Stimulated activated CD8-positive, alpha-beta memory T cell treated with anti-CD3 and anti-CD28 coated beads, Interleukin-15, amount 100 ng/mL, for 4 hours (primary cell): Measurements from ENCODE around the gene HK1.

Experiments
- DNase-seq, 2 donors: peaks; one replicate each; pipeline ENCODE4 v3.0.0-alpha.2; 2020; ENCODE audit warnings: low read depth in 2 of 2

HK1 gene

DNA sequence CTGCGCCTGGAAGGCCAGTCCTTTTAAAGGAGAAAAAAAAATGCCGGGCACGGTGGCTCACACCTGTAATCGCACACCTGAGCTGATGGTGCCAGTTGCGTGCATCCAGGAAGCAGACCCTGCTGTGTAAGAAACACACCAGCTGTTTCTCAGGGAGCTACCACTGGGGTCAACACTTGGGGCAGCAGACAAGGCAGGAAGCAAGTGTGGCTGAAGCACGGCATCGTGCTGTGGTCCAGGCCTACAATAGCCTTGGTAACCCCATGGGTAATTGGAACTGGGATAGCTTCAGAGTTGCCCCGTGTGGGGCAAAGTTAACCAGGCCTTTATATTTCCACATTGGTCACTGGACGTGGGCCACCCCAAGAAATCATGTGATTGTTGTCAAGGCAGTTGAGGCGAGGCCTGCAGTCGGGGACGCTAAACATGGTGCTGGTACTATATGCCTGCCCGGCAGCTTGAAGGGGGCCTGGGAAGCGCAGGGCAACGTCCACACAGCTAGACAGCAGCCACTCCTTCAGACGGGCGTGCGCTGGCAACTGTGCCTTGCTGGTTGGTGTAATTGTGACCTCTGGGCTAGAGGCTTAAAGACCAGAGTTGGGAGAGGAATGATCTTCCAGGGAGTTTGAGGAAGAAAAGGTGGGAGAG is 140.9 kb downstream of the HK1 start:
- DNase-seq = no peak

DNA sequence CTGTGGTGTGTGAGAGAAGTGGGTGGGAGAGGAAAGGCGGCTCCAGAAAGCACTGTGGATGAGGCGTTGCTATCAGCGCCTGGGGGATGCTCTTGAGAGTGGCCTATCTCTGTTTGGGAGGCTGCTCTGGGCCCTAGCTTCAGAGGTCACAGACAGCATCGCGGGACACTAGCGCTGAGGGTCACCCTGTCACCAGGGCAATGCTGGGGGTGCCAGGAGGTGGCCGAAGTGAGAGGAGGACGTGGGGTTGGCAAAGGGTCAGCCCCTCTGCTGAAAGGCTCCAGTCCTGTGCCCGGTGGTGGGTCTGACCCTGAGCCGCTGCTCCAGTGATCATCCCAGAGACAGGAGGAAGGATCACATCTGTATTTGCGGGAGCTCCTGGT is 141.4 kb downstream of the HK1 start:
- no peak for DNase-seq

DNA sequence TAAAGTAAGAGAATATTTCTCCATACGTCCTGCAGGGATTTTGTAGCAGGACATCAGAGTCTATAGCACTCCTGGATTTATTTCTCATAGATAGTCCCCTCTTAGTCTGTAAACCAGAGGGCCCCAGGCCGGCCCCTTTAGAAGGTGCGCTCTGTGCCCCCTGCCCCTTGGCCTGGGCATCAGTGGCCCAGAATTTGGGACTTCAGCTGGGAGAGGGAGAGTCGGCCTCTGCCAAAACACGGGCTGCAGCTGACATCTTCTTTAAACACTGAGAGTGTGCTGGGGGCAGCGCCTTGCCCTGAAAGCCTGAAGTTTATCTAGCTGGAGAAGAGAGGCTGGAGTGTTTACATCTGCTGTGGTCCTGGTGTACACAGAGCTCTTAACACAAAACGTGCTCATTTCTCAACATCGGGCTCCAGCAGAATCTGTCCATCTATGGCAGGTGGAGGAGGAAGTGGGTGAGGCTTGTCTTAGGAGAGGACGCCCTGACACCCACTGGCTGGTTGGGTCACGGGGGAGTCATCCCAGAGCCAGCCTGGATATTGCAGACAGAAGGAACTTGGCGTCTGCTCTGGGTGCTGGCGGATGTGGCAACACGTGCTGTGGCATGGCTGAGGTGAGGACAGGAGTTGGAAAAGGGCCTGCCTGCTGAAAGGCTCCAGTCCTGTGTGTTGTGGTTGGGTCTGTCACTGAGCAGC is 143.5 kb downstream of the HK1 start:
- no peak for DNase-seq

DNA sequence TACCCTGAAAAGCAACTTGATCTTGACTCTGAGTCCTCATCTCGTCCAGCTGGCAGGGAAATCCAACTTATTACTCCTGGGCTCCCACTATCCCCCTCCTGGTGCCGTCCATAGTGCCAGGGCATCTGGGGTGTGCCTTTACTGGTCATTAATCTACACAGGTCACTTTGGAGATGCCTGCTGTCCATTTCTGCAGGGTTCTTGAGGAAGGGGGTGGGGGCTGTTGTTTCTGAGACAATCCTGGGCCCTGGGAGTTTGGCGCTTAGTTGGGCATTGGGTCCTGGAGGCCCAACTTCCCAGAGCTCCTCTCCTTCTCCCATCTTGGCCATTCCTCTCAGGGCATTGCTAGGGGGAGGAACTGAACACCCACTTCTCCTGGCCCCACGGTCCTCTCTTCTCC is 144.4 kb downstream of the HK1 start:
- DNase-seq = no peak

DNA sequence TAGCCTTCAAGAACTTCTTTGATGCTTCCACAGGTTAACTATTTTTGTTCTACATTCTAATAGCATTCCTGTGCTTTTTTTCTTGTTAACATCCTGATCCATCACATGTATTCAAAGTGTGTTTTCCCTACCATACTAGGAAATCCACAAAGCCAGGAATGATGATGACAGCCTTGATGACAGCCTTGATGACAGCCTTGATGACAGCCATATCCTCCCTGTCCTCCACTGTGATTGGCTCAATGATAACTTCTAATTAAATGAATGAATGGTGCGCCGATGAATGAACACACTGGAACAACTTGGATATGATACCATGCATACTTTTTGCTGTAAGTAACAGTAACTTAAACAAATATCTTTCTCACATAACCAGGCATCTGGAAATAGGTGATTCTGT is 146.7 kb downstream of the HK1 start:
- no peak for DNase-seq

DNA sequence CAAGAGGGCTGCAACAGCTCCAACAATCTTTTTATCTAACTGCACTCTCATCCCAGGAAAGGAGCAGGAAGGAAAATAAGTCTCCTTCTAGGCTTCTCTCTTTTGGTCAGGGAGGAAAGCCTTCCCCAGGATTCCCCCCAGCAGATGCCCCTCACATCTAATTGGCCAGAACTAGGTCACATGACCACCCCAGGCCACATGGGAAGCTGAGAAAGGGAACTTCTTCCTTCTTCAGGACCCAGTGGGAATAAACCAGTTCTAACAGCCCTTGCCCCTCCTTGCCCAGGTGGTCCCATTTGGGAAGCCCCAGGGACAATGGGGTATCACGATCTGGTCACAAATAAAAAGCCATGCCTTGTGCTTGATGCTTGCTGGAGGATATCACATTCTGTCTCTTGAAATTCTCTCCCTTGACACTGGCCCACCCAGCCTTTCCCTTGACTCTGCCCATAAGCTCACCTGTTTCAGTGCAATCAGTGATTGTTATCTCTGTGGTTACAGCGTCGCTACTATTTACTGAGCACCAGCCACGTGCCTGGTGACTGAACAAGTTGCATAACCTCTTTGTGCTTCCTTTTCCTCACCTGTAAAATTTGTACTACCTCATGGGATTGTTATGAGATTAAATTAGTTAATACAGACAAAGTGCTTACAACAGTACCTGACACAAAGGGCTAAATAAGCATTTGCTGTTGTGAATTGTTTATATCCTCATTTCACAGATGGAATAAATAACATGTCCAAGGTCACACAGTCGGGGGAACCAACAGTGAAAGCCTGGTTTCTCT is 147.4 kb downstream of the HK1 start:
- DNase-seq = no peak

DNA sequence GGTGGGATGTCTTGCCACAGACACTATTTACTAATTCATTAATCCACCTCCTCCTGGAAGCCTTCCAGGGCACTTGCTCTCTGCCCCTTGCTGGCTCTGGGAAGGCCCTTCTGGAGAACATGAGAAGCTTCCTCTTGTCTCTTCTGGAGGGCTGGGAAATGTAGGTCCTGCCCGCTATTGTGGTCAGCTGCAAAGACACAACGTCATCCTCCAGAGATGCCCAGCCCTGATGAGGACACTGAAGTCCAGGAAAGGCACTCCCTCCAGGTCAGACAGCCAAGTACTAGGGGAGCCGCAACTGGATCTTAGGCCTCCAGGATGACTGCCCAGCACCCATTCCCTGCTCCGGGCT is 148.1 kb downstream of the HK1 start:
- DNase-seq = no peak

DNA sequence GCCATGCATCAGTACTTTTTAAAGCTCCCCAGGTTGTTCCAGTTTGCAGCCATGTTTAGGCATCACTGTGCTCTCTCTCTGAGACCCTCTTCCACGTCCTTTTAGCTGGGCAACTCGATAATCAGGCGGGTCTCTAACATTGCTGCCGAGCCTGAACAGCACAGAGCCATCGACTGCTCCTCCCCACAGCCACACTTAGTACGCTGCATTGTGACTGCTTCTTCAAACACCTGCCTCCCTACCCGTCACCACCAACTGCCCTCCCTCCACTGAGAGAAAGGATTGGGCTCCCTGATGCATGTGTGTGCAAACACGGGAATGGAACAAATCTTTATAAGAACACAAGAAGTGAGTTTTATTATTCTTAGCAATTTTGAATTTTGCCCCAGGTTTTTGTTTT is 149.9 kb downstream of the HK1 start:
- no peak for DNase-seq

DNA sequence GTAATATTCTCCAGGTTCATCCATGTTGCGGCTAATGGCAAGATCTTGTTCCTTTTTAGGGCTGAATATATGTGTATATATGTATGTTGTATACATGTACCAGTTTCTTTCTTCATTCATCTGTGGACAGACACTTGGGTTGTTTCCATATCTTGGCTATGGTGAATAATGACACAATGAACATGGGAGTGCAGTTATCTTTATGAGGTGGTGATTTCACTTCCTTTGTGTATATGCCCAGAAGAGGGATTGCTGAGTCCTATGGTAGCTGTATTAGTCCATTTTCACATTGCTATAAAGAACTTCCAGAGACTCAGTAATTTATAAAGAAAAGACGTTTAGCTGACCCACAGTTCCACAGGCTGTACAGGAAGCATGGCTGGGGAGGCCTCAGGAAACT is 155.9 kb downstream of the HK1 start:
- no peak for DNase-seq

DNA sequence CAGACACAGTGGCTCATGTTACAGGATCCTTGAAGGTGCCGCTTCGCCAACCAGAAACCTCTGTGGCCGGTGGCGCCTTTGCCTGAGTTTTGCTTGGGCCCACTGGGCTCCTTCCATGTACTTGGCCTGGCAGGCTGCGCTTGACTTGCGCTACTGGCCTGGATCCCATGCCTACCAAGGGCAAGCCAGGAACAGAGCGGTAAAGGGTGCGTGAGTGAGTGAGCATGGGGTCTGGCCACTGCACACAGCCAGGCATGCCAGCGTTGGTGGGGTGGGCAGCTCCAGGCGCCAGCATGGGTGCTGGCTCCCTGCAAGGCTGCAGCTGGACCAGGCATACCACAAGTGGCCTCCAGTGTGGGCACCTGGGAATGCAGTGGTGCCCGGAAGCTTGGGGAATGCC is 156.6 kb downstream of the HK1 start:
- no peak for DNase-seq

DNA sequence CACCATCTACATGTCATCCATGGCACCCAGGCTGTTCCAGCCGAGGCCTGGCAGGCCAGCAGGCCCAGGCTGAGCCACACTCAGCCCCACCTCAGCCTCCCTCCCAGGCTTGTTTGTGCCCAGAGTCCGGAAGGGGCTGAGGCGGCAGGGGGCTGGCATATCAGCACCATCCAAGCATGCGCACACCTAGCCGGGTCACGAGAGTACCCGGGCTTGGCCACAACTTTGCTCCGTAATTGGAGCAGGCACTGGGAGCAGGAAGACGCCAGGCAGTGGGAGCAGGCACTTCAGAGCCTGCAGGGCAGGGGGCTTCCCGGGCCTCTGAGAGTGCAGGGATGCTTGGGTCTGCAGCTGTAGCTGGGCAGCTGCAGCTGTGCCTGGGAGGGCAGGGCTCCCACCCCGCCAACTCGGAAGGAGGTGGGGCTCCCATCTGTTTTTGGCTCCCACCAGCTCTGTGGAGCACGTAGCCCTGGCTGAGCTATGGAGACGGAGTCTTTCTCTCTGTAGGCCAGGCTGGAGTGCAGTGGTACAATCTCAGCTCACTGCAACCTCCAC is 157.7 kb downstream of the HK1 start:
- no peak for DNase-seq

DNA sequence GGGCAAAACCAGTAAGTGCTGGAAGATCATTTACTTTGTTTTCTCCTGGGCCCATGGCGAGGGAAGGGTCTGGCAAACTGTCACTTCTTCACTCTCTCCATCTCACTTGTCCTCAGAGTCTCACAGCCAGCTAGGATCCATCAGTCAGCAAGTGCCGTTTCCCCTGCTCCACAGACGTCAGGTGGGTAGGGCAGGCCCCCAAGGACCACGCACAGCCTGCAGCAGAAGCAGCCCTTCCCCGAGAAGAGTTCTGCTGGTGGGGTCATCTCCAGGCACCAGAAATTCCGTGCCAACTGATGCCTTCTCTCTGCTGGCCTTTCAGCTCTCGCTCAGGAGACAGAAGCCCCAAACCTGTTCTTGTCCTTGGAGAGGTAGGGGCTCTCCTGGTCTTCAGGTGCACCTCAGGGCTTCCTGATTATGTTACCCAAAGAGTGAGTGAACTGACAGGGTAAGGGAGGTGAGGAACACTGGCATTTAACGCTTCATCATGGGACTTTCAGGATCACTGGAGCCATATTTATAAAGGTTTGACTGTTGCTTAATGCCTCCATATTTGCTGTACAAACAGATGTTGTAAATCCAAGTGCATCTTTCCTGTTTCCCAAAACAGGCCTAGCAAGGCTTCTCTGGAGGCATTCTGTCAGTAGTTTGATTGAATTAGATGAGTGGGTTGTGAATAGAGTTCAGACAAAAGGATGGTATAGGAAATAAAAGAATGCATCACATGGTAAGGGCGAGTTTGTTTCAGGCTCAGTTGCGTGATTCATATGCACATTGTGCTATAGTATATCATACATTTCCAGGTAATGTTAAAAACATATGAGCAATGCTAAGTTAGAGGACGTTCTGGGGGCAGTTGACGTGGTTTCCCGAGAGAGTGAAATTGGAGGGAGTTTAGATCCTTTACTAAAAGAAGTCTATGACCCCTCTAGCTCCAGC is 159.3 kb downstream of the HK1 start:
- no peak for DNase-seq

DNA sequence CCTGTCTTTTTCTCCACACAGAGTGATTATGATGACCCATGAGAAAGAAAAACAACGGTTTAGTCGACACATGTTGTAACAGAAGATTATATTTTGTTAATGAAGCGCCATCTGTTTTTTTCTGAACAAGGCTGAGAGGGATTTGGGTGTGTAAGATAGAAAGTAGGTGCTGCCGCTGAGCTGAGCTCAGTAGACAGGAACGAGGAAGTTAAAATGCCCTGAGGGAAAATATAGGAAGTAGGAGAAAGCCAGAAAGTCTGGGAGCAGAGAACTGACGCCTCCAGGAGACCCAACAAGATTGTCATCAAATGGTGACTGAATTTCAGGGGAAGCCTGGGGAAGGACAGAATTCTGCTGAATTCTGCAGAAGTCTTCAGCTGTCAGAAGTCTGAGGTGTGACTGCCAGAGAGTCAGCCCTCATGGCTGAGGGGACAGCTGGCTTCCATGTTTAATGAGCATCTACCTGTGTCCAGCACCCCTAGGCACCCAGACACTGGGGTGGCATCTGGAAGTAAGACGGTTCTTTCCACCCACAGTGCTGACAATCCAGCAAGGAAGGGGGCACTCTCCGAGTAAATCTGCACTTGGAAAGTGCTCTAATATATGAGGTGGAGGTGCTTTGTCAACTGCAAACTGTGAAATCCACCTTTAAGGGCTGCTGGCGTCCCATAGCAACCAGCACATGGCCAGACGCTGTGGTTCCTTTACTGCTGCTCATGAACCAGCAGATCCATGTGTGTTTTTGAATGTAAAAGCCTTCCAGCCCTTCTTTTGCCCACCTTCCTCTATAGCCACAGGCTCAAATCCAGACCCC is 160.4 kb downstream of the HK1 start:
- no peak for DNase-seq

DNA sequence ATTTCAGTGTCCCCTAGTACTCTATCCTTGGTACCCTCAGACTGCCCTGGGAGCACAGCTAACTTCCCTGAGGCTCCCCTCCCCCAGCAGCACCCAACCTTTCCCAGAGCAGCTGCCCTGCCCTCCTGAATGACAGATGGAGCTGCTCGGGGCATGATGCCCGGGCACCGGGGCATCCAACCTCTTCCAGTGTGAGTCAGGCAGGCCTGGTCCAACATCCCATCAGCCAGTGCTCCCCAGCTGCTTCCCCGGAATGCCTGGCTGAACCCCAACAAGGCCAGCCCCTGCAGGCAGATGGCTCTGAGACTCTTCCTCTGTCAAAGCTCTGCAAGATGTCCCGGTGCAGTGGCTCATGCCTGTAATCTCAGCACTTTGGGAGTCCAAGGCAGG is 161.0 kb downstream of the HK1 start:
- DNase-seq = no peak

DNA sequence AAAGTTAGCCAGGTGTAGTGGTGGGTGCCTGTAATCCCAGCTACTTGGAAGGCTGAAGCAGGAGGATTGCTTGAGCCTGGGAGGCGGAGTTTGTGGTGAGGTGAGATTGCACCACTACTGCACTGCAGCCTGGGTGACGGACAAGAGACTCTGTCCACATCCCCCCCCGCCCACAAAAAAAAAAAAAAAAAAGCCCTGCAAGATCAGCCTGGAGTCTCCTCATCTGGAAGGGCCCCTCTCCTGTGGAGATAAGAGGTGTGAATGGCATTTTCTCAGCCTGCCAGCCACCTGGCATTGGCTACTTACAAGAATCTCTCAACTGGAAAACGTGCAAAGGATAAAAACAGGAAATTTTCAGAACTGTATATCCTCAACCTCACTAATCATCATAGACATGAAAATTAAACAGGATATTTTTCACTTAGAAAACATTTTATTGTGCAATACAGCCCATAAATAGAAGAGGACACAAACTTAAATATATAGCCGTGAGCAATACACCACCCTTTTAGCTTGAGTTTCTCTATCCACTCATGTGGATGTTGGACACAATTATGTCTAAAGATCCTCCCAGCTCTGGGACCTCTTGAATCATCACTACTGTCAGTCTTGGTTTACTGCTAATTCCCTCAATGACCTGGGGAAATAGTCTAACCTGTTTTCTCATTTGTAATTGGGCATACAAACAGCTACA is 161.7 kb downstream of the HK1 start:
- DNase-seq = no peak

DNA sequence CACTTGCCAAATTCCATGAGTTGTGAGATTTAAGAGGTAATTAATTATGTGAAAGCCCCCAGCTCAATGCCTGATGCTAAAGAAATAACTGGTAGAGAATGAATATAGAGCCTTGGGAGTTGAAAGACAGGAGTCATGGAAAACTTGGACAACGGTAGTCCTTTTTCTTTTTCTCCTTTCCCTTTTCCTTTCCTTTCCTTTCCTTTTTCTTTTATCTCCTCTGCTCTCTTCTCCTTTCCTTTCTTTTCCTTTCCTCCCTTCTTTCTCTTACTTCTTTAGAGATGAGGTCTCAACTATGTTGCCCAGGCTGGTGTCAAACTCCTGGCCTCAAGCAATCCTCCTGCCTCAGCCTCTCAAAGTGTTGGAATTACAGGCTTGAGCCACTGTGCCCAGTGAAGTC is 165.1 kb downstream of the HK1 start:
- no peak for DNase-seq

DNA sequence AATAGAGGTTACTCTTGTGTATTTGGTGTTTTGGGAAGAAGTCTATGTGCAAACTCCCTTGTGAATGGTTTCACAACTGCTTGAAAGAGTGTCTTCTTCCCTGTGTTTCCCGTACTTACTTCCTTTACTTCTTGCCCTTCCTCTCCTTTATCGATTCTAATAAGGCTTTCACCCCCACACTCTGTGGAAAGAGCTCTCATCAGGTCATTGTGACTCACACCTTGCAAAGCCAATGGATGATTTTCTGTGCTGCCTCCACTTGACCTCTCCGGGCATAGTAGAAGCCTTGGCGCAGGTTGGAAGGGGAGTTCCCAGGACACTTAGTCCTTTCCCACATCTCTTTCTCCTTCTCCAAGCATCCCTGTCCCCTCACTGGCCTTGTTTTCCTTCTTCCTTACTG is 166.7 kb downstream of the HK1 start:
- no peak for DNase-seq

DNA sequence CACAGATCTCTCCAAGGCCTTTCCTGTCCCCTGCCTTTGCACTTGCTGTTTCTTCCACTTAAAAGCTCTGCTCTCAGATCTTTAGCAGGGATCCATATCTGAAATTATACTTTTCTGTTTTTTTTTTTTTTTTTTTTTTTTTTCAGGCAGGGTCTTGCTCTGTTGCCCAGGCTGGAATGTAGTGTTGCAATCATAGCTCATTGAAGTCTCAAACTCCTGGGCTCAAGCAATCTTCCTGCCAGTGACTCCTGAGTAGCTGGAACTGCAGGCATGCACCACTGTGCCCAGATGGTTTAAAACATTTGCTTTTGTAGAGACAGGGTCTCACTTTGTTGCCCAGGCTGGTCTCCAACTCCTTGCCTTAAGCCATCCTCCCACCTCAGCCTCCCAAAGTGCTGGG is 167.9 kb downstream of the HK1 start:
- no peak for DNase-seq

DNA sequence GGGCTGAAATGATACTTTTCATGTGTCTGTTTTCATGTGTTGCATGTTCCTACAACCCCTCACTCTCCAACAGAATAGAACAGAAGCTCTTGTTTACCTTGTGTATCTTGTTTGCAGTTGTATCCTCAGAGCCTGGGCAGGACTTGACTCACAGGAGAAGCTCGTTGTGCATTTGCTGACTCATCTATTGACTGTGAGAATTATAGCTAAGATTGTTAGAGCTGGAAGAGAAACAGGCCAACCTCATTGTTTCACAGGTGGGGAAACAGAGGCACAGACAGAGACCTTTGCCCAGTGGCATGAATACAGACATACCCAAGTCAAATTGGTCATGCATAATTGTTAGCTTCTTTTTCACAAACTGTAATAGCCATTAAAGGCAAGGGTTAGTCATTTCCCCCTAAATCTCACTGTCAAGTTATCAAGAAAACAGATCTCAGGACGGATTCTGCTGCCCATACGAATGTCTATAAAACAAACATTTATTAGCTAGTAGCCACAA is 168.4 kb downstream of the HK1 start:
- no peak for DNase-seq

DNA sequence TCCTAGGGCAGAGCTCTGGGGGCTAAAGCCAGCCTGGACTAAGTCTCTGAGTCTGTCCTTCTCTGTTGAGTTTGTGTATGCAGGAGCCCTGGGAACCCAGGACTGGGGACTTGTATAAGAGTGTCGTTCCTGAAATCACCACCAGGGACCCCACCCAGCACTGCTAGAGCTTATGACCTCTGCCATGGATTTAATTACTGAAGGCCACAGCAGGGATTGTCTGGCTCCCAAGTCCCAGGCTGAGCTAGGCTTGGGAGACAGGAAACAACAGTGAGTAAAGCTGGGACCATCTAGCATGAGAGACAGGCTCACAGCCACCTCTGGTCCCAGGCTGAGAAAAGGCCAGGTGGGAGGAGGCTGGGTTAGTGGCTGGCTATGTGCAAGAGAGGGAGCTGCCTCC is 171.5 kb downstream of the HK1 start:
- no peak for DNase-seq
